ENCODE results near the gene DPP10.

DNA sequence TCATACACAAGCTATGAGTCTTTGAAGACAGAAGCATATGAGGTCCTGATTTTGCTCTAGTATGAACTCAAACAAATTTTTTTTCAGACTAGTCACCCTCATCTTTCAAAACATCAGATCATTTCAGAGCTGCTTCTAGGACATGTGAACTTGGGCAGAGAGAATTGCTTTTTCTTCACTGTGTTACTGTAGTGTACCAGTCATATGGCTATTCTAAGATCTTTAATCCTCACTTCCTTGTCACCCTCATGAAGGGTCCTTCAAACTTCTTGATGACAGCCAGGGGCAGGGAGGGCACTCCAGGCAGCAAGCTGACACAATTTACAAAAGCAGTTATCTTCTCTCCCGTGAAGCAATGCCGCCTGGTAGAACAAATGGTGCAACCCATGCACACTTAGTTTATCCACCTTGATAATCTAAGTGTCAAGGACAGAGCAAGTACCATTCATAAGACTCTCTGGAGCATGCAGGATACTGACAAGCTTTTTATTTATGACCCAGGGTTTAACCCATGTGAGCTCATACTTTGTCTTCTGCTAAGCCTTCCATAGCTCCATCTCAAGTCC is 200.6 kb downstream of the DPP10 start:
- no peak for TF ChIP-seq POLR2A (IDR thresholded peaks at IDR 0.05)
- TF ChIP-seq, protein P1, sequence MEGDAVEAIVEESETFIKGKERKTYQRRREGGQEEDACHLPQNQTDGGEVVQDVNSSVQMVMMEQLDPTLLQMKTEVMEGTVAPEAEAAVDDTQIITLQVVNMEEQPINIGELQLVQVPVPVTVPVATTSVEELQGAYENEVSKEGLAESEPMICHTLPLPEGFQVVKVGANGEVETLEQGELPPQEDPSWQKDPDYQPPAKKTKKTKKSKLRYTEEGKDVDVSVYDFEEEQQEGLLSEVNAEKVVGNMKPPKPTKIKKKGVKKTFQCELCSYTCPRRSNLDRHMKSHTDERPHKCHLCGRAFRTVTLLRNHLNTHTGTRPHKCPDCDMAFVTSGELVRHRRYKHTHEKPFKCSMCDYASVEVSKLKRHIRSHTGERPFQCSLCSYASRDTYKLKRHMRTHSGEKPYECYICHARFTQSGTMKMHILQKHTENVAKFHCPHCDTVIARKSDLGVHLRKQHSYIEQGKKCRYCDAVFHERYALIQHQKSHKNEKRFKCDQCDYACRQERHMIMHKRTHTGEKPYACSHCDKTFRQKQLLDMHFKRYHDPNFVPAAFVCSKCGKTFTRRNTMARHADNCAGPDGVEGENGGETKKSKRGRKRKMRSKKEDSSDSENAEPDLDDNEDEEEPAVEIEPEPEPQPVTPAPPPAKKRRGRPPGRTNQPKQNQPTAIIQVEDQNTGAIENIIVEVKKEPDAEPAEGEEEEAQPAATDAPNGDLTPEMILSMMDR (IDR thresholded peaks at IDR 0.05), result no peak
